GM23338 (cell line): ENCODE measurements around the gene LRRC42. TPM values are rescaled to one million over a fixed set of nuclear protein-coding genes. Genes with fewer than 3 reads are reported as not detected.
A peak's percentile ranks its signal among the peaks of the same experiment; 100 is the strongest.

Source experiments
- ATAC-seq: fragments of 200-7000 bp; cut with Tn5 transposase; 3 replicates; pipeline ENCODE4 v1.9.1; 2020
- DNase-seq: peaks from one replicate; pipeline ENCODE4 v3.0.0-alpha.2; 2015; ENCODE audit warnings: low spot score
- H2AFZ ChIP-seq: fragments of 200-600 bp; sonication (generic); 2 replicates; pipeline ENCODE4 v1.8.0; 2016; ENCODE audit warnings: antibody characterized with exemption, mild to moderate bottlenecking, moderate library complexity
- H3F3A ChIP-seq: fragments of 200-600 bp; sonication (generic); replicated peaks from 2 replicates; pipeline ENCODE4 v1.8.0; 2017; ENCODE audit warnings: antibody characterized with exemption, mixed run types, low read depth
- H3K27ac ChIP-seq: fragments of 200-600 bp; sonication (generic); 2 replicates; pipeline ENCODE4 v1.6.1; 2016; ENCODE audit warnings: low read depth
- H3K27me3 ChIP-seq: fragments of 200-600 bp; sonication (generic); 2 replicates; pipeline ENCODE4 v1.8.0; 2016; ENCODE audit warnings: mild to moderate bottlenecking, mixed run types, moderate library complexity; ENCODE audit not compliant: insufficient read depth
- H3K36me3 ChIP-seq: fragments of 200-600 bp; sonication (generic); 2 replicates; pipeline ENCODE4 v1.8.0; 2016; ENCODE audit warnings: mild to moderate bottlenecking; ENCODE audit not compliant: insufficient read depth
- H3K4me1 ChIP-seq: fragments of 200-600 bp; sonication (generic); 2 replicates; pipeline ENCODE4 v1.8.0; 2016; ENCODE audit warnings: mild to moderate bottlenecking, moderate library complexity; ENCODE audit not compliant: insufficient read depth
- H3K4me2 ChIP-seq: fragments of 200-600 bp; sonication (generic); 2 replicates; pipeline ENCODE4 v1.7.1; 2017; ENCODE audit warnings: mixed run types
- H3K4me3 ChIP-seq: fragments of 200-600 bp; sonication (generic); 2 replicates; pipeline ENCODE4 v1.6.1; 2016; ENCODE audit warnings: mixed run types
- H3K79me2 ChIP-seq: fragments of 200-600 bp; sonication (generic); replicated peaks from 2 replicates; pipeline ENCODE4 v1.8.0; 2017; ENCODE audit warnings: mild to moderate bottlenecking; ENCODE audit not compliant: insufficient read depth
- H3K9me2 ChIP-seq: fragments of 200-600 bp; sonication (generic); 2 replicates; pipeline ENCODE4 v1.8.0; 2017; ENCODE audit not compliant: insufficient read depth
- H4K20me1 ChIP-seq: fragments of 200-600 bp; sonication (generic); replicated peaks from 2 replicates; pipeline ENCODE4 v1.8.0; 2017; ENCODE audit warnings: mild to moderate bottlenecking; ENCODE audit not compliant: insufficient read depth
- H3K27ac Mint-ChIP-seq: 2 replicates; pipeline ENCODE4 v1.8.0; 2020; ENCODE audit warnings: inconsistent platforms, mild to moderate bottlenecking, moderate library complexity, mixed read lengths
- H3K27me3 Mint-ChIP-seq: 3 replicates; pipeline ENCODE4 v1.8.0; 2022; ENCODE audit warnings: low read depth, mild to moderate bottlenecking, moderate library complexity, mixed read lengths, inconsistent platforms; ENCODE audit not compliant: insufficient read depth, poor library complexity
- H3K36me3 Mint-ChIP-seq: 3 replicates; pipeline ENCODE4 v1.8.0; 2021; ENCODE audit warnings: low read depth, mild to moderate bottlenecking, inconsistent platforms, moderate library complexity, mixed read lengths
- H3K4me1 Mint-ChIP-seq: 3 replicates; pipeline ENCODE4 v1.8.0; 2020; ENCODE audit warnings: mild to moderate bottlenecking, inconsistent platforms, mixed read lengths
- H3K4me3 Mint-ChIP-seq: 3 replicates; pipeline ENCODE4 v1.8.0; 2021; ENCODE audit warnings: moderate library complexity, mild to moderate bottlenecking, inconsistent platforms, mixed read lengths
- H3K9me3 Mint-ChIP-seq: 3 replicates; pipeline ENCODE4 v1.8.0; 2020; ENCODE audit warnings: moderate library complexity, mild to moderate bottlenecking, inconsistent platforms, mixed read lengths
- ETS1 ChIP-seq: IDR thresholded peaks from 2 replicates; pipeline ENCODE4 v1.6.1; 2016; ENCODE audit warnings: antibody characterized with exemption
- EZH2phosphoT487 ChIP-seq: fragments of 200-600 bp; sonication (generic); IDR thresholded peaks from one replicate; pipeline ENCODE4 v1.8.1; 2018; ENCODE audit warnings: antibody characterized with exemption; ENCODE audit not compliant: unreplicated experiment
- NANOG ChIP-seq: IDR thresholded peaks from 2 replicates; pipeline ENCODE4 v1.6.1; 2016; ENCODE audit warnings: antibody characterized with exemption, borderline replicate concordance
- STAT1 ChIP-seq: IDR thresholded peaks from one replicate; pipeline ENCODE4 v1.6.1; 2016; ENCODE audit warnings: antibody characterized with exemption; ENCODE audit not compliant: unreplicated experiment
- ZNF114 ChIP-seq: fragments of 250-450 bp; sonication (Bioruptor Pico); IDR thresholded peaks from 2 replicates; pipeline ENCODE4 v1.5.0; 2020; ENCODE audit warnings: mild to moderate bottlenecking, moderate library complexity
- polyA plus RNA-seq: library from polyadenylated mRNA; unstranded; fragments of >200 nt; fragmentation: Nextera tagmentation; extraction: Ambion mirVana; gene quantifications from 2 replicates; pipeline ENCODE4 v1.2.1, GENCODE V29; 2016
- total RNA-seq: library from RNA; depleted of rRNA; stranded (reverse); fragments of >200 nt; shearing (Covaris generic); gene quantifications from 2 replicates; pipeline ENCODE4 v1.2.3, GENCODE V29; 2014
- TF ChIP-seq, protein P1 (sequence below): IDR thresholded peaks from one replicate; pipeline ENCODE4 v1.6.1; 2018; ENCODE audit warnings: antibody characterized with exemption; ENCODE audit not compliant: unreplicated experiment
- TF ChIP-seq, protein P2 (sequence below): fragments of 250-450 bp; sonication (Bioruptor Pico); IDR thresholded peaks from 2 replicates; pipeline ENCODE4 v1.5.0; 2020; ENCODE audit warnings: mild to moderate bottlenecking, moderate library complexity
- TF ChIP-seq, protein P3 (sequence below), 2 experiments: fragments of 200-600 bp in 1 of 2; sonication (generic) in 1 of 2; conservative IDR thresholded peaks; 2 replicates each; pipeline versions ENCODE4 v1.5.1 to v1.6.1; 2016 to 2017; ENCODE audit warnings: antibody characterized with exemption in 2 of 2, low read depth in 2 of 2, mild to moderate bottlenecking in 2 of 2, moderate library complexity in 1 of 2

The LRRC42 gene
- total and polyA plus RNA-seq, 2 experiments from 2014 or later, result 25.9 to 48.1 TPM

DNA sequence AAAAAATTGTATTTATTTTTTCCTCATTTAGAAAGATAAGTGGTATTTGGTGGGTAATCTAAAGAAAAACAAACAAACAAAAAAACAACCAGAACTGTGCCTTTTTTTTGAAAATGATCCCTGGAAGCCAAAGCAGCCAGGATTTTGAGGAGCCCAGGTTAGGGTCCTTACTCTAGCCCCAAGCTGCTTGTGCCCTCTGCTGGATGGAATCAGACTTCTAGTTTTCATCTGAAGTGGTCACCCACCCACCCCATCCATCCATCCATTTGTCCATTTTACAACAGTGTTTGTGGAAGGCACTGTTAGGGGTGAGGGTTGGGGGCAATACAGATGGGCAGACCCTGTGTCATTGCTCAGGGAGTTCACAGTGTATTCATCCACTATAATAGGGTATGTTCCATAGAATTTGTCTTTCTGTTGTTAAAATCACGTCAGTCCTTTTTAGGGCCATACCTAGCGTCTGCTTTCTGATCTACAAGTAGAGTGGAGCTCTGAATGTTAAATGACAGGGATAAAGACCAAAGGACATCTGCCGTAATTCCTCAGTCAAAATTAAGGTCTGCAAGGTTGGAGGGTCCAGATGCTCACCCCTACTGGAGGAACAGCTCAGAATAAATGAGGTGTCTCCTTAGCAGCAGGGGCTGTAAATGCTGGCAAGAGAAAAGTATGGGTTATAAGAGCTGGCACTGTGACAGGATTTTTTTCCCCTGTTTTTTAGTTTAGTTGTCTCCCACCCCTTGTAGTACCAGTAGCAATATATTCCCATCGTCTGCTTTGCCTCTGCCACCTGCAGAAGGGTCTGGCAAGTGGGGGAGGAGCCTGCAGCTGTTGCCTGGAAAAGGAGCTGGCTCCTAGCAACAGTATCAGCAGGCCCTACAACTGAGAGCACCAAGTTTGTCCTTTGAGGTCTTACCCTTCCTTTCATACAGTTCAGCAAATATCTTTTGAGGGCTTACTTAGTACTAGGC, 3.2 kb downstream of the LRRC42 start:
- Histone ChIP-seq H3K27me3 (no peaks in the 10 kb centered on the region), H3K4me2 (peak overlapping the region; percentile 21; the same call in 1 of the 2 replicates), H3K36me3 (peaks cover 8% of the 10 kb centered on the region; the same call in 1 of the 2 replicates), H3K79me2 (peaks cover 61% of the 10 kb centered on the region), H3K27ac (no peak overlapping the region), H4K20me1 (peaks cover 12% of the 10 kb centered on the region), H3K4me3 (no peak overlapping the region), H3K4me1 (peaks cover 43% of the 10 kb centered on the region), H3F3A (no peaks in the 10 kb centered on the region), H3K9me2 (no peaks in the 10 kb centered on the region), H2AFZ (no peak overlapping the region)
- DNase-seq (peak; percentile 86), ATAC-seq (peak; percentile 18)
- H3K9me3 Mint-ChIP-seq, result no peaks in the 10 kb centered on the region
- H3K27me3 Mint-ChIP-seq, result peaks cover 3% of the 10 kb centered on the region
- H3K36me3 Mint-ChIP-seq, result peaks cover 27% of the 10 kb centered on the region
- TF ChIP-seq, protein P1, sequence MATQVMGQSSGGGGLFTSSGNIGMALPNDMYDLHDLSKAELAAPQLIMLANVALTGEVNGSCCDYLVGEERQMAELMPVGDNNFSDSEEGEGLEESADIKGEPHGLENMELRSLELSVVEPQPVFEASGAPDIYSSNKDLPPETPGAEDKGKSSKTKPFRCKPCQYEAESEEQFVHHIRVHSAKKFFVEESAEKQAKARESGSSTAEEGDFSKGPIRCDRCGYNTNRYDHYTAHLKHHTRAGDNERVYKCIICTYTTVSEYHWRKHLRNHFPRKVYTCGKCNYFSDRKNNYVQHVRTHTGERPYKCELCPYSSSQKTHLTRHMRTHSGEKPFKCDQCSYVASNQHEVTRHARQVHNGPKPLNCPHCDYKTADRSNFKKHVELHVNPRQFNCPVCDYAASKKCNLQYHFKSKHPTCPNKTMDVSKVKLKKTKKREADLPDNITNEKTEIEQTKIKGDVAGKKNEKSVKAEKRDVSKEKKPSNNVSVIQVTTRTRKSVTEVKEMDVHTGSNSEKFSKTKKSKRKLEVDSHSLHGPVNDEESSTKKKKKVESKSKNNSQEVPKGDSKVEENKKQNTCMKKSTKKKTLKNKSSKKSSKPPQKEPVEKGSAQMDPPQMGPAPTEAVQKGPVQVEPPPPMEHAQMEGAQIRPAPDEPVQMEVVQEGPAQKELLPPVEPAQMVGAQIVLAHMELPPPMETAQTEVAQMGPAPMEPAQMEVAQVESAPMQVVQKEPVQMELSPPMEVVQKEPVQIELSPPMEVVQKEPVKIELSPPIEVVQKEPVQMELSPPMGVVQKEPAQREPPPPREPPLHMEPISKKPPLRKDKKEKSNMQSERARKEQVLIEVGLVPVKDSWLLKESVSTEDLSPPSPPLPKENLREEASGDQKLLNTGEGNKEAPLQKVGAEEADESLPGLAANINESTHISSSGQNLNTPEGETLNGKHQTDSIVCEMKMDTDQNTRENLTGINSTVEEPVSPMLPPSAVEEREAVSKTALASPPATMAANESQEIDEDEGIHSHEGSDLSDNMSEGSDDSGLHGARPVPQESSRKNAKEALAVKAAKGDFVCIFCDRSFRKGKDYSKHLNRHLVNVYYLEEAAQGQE, result no peak
- TF ChIP-seq, protein P2, sequence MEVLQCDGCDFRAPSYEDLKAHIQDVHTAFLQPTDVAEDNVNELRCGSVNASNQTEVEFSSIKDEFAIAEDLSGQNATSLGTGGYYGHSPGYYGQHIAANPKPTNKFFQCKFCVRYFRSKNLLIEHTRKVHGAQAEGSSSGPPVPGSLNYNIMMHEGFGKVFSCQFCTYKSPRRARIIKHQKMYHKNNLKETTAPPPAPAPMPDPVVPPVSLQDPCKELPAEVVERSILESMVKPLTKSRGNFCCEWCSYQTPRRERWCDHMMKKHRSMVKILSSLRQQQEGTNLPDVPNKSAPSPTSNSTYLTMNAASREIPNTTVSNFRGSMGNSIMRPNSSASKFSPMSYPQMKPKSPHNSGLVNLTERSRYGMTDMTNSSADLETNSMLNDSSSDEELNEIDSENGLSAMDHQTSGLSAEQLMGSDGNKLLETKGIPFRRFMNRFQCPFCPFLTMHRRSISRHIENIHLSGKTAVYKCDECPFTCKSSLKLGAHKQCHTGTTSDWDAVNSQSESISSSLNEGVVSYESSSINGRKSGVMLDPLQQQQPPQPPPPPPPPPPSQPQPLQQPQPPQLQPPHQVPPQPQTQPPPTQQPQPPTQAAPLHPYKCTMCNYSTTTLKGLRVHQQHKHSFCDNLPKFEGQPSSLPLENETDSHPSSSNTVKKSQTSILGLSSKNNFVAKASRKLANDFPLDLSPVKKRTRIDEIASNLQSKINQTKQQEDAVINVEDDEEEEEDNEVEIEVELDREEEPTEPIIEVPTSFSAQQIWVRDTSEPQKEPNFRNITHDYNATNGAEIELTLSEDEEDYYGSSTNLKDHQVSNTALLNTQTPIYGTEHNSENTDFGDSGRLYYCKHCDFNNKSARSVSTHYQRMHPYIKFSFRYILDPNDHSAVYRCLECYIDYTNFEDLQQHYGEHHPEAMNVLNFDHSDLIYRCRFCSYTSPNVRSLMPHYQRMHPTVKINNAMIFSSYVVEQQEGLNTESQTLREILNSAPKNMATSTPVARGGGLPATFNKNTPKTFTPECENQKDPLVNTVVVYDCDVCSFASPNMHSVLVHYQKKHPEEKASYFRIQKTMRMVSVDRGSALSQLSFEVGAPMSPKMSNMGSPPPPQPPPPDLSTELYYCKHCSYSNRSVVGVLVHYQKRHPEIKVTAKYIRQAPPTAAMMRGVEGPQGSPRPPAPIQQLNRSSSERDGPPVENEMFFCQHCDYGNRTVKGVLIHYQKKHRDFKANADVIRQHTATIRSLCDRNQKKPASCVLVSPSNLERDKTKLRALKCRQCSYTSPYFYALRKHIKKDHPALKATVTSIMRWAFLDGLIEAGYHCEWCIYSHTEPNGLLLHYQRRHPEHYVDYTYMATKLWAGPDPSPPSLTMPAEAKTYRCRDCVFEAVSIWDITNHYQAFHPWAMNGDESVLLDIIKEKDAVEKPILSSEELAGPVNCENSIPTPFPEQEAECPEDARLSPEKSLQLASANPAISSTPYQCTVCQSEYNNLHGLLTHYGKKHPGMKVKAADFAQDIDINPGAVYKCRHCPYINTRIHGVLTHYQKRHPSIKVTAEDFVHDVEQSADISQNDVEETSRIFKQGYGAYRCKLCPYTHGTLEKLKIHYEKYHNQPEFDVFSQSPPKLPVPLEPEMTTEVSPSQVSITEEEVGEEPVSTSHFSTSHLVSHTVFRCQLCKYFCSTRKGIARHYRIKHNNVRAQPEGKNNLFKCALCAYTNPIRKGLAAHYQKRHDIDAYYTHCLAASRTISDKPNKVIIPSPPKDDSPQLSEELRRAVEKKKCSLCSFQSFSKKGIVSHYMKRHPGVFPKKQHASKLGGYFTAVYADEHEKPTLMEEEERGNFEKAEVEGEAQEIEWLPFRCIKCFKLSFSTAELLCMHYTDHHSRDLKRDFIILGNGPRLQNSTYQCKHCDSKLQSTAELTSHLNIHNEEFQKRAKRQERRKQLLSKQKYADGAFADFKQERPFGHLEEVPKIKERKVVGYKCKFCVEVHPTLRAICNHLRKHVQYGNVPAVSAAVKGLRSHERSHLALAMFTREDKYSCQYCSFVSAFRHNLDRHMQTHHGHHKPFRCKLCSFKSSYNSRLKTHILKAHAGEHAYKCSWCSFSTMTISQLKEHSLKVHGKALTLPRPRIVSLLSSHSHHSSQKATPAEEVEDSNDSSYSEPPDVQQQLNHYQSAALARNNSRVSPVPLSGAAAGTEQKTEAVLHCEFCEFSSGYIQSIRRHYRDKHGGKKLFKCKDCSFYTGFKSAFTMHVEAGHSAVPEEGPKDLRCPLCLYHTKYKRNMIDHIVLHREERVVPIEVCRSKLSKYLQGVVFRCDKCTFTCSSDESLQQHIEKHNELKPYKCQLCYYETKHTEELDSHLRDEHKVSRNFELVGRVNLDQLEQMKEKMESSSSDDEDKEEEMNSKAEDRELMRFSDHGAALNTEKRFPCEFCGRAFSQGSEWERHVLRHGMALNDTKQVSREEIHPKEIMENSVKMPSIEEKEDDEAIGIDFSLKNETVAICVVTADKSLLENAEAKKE (CRISPR knock-in tag), result no peak
- TF ChIP-seq, protein P3, sequence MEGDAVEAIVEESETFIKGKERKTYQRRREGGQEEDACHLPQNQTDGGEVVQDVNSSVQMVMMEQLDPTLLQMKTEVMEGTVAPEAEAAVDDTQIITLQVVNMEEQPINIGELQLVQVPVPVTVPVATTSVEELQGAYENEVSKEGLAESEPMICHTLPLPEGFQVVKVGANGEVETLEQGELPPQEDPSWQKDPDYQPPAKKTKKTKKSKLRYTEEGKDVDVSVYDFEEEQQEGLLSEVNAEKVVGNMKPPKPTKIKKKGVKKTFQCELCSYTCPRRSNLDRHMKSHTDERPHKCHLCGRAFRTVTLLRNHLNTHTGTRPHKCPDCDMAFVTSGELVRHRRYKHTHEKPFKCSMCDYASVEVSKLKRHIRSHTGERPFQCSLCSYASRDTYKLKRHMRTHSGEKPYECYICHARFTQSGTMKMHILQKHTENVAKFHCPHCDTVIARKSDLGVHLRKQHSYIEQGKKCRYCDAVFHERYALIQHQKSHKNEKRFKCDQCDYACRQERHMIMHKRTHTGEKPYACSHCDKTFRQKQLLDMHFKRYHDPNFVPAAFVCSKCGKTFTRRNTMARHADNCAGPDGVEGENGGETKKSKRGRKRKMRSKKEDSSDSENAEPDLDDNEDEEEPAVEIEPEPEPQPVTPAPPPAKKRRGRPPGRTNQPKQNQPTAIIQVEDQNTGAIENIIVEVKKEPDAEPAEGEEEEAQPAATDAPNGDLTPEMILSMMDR (conservative IDR thresholded peaks at IDR 0.05; ENCODE audit: low read depth in 2 of 2), result peak; percentile 78 to 88
- TF ChIP-seq ZNF114 (CRISPR knock-in tag) (no peak), EZH2phosphoT487 (no peak), STAT1 (no peak), NANOG (no peak), ETS1 (no peak)
- H3K27ac Mint-ChIP-seq, result no peak overlapping the region
- H3K4me1 Mint-ChIP-seq, result peaks cover 50% of the 10 kb centered on the region
- no peak overlapping the region for H3K4me3 Mint-ChIP-seq
